ENCODE results near the gene NRL.
A peak's percentile ranks its signal among the peaks of the same experiment; 100 is the strongest.
"Not testable (repeated sequence)": the region's sequence is repeated elsewhere in the genome, so short reads cannot be mapped to it uniquely, and the experiment has no call there.

NRL gene

GRCh38 chr14:24051789-24052655 lies 62.7 kb downstream of the NRL start, which contains the start of gene CARMIL3:
Gene CARMIL3 (plus strand): TSS chr14:24052009. CDS start chr14:24052154, 145 bp downstream.
- peak within 1 kb of the TSS; percentile 56 for H3K4me3 ChIP-seq (ENCODE audit: low read length)
- no peak for TF ChIP-seq ZNF274 (IDR thresholded peaks at IDR 0.05; ENCODE audit: low read depth, low read length)

GRCh38 chr14:24051176-24051788 lies 63.5 kb downstream of the NRL start:
- peak overlapping the region; percentile 56; the same call in 1 of the 2 replicates for H3K4me3 ChIP-seq (ENCODE audit: low read length)
- no peak for TF ChIP-seq ZNF274 (IDR thresholded peaks at IDR 0.05; ENCODE audit: low read depth, low read length)

- H3K4me3 ChIP-seq (ENCODE audit: low read length): not testable (repeated sequence)
These were observed 64.0 kb downstream of the NRL start for GRCh38 chr14:24050753-24051152.

- H3K4me3 ChIP-seq (ENCODE audit: low read length): not testable (repeated sequence)
These were observed 65.7 kb downstream of the NRL start for GRCh38 chr14:24049002-24049401.

GRCh38 chr14:24042746-24043145 lies 72.0 kb downstream of the NRL start:
- no peak overlapping the region for H3K4me3 ChIP-seq (ENCODE audit: low read length)
- no peak for TF ChIP-seq ZNF274 (IDR thresholded peaks at IDR 0.05; ENCODE audit: low read depth, low read length)

GRCh38 chr14:24040692-24041091 lies 74.1 kb downstream of the NRL start:
- H3K4me3 ChIP-seq (ENCODE audit: low read length): no peak overlapping the region
- TF ChIP-seq ZNF274 (IDR thresholded peaks at IDR 0.05; ENCODE audit: low read depth, low read length): no peak

- TF ChIP-seq ZNF274 (IDR thresholded peaks at IDR 0.05; ENCODE audit: low read depth, low read length): no peak
- no peak overlapping the region for H3K4me3 ChIP-seq (ENCODE audit: low read length)
These were observed 76.1 kb downstream of the NRL start for GRCh38 chr14:24038686-24039085.

GRCh38 chr14:24037658-24038037 lies 77.1 kb downstream of the NRL start:
- H3K4me3 ChIP-seq (ENCODE audit: low read length): no peak overlapping the region
- TF ChIP-seq ZNF274 (IDR thresholded peaks at IDR 0.05; ENCODE audit: low read depth, low read length): no peak

GRCh38 chr14:24036963-24037657 lies 77.6 kb downstream of the NRL start:
- H3K4me3 ChIP-seq (ENCODE audit: low read length): not testable (repeated sequence)

GRCh38 chr14:24036169-24036962 lies 78.4 kb downstream of the NRL start:
- peak overlapping the region; percentile 70; the same call in 1 of the 2 replicates for H3K4me3 ChIP-seq (ENCODE audit: low read length)
- TF ChIP-seq ZNF274 (IDR thresholded peaks at IDR 0.05; ENCODE audit: low read depth, low read length): no peak

- peak overlapping the region; percentile 70; the same call in 1 of the 2 replicates for H3K4me3 ChIP-seq (ENCODE audit: low read length)
These were observed 79.0 kb downstream of the NRL start for GRCh38 chr14:24035769-24036168.

- no peak overlapping the region for H3K4me3 ChIP-seq (ENCODE audit: low read length)
- TF ChIP-seq ZNF274 (IDR thresholded peaks at IDR 0.05; ENCODE audit: low read depth, low read length): no peak
These were observed 81.9 kb downstream of the NRL start for GRCh38 chr14:24032727-24033418.

GRCh38 chr14:24031331-24031730 lies 83.4 kb downstream of the NRL start:
- H3K4me3 ChIP-seq (ENCODE audit: low read length): not testable (repeated sequence)

GRCh38 chr14:24029687-24030086 lies 85.1 kb downstream of the NRL start:
- not testable (repeated sequence) for H3K4me3 ChIP-seq (ENCODE audit: low read length)

Measured in GM08714 (cell line).